Thyroid gland (tissue), 4 donors: ENCODE data around the gene CDH18. TPM values are rescaled to one million over a fixed set of nuclear protein-coding genes. Genes with fewer than 3 reads are reported as not detected.

Experiments
- DNase-seq, 2 donors: peaks; one replicate each; pipeline ENCODE4 v3.0.0-alpha.2; 2019
- H3K27ac ChIP-seq, 3 donors: fragments of 200-600 bp; sonication (generic); 1 replicate in 2 of 3; 2 replicates in 1 of 3; pipeline ENCODE4 v1.5.1; 2016 to 2019; ENCODE audit warnings: mild to moderate bottlenecking in 1 of 3, moderate library complexity in 1 of 3
- H3K27me3 ChIP-seq: fragments of 200-600 bp; sonication (generic); one replicate; pipeline ENCODE4 v1.5.1; 2019
- H3K36me3 ChIP-seq, 2 donors: fragments of 200-600 bp; sonication (generic); one replicate each; pipeline ENCODE4 v1.5.1; 2016 to 2019
- H3K4me1 ChIP-seq, 2 donors: fragments of 200-600 bp; sonication (generic); one replicate each; pipeline ENCODE4 v1.5.1; 2017 to 2019
- H3K4me3 ChIP-seq, 3 donors: fragments of 200-600 bp; sonication (generic); replicated peaks in 1 of 3; 1 replicate in 2 of 3; 2 replicates in 1 of 3; pipeline ENCODE4 v1.5.1; 2016; ENCODE audit warnings: mild to moderate bottlenecking in 1 of 3
- H3K9me3 ChIP-seq: fragments of 200-600 bp; sonication (generic); one replicate; pipeline ENCODE4 v1.5.1; 2017
- POLR2A ChIP-seq, 2 donors: fragments of 450-650 bp; IDR thresholded peaks; one replicate each; pipeline ENCODE4 v1.6.1; 2017; ENCODE audit warnings: antibody characterized with exemption in 2 of 2, mild to moderate bottlenecking in 2 of 2, moderate library complexity in 1 of 2
- WGBS, 2 donors: methylation state at CpG; one replicate each; pipeline ENCODE4 v1.1.5; 2017; 5-methylcytosine and 5-hydroxymethylcytosine counted together
- intact Hi-C: fragments of 100-400 bp; cut with DNase I; formaldehyde crosslinking; loops from one replicate; pipeline ENCODE4 v1.15.1; 2023
- total RNA-seq, 4 donors: library from RNA; depleted of rRNA; stranded (reverse); fragments of >200 nt; gene quantifications; one replicate each; pipeline ENCODE4 v1.2.3, GENCODE V29; 2016
- TF ChIP-seq, protein P1 (sequence below), 6 experiments: fragments of 200-600 bp in 3 of 6; fragments of 450-650 bp in 3 of 6; sonication (generic) in 3 of 6; IDR thresholded peaks; one replicate each; pipeline ENCODE4 v1.5.1; 2016 to 2019; ENCODE audit warnings: antibody characterized with exemption in 6 of 6, mild to moderate bottlenecking in 2 of 6, inconsistent platforms in 1 of 6, moderate library complexity in 1 of 6

CDH18 gene
- total RNA-seq, 4 donors from 2014 or later, result not detected

GRCh38 chr5:19928562-19929421 lies 59.2 kb downstream of the CDH18 start:
- no peak for TF ChIP-seq POLR2A (IDR thresholded peaks at IDR 0.05)
- TF ChIP-seq, protein P1, sequence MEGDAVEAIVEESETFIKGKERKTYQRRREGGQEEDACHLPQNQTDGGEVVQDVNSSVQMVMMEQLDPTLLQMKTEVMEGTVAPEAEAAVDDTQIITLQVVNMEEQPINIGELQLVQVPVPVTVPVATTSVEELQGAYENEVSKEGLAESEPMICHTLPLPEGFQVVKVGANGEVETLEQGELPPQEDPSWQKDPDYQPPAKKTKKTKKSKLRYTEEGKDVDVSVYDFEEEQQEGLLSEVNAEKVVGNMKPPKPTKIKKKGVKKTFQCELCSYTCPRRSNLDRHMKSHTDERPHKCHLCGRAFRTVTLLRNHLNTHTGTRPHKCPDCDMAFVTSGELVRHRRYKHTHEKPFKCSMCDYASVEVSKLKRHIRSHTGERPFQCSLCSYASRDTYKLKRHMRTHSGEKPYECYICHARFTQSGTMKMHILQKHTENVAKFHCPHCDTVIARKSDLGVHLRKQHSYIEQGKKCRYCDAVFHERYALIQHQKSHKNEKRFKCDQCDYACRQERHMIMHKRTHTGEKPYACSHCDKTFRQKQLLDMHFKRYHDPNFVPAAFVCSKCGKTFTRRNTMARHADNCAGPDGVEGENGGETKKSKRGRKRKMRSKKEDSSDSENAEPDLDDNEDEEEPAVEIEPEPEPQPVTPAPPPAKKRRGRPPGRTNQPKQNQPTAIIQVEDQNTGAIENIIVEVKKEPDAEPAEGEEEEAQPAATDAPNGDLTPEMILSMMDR (IDR thresholded peaks at IDR 0.05), result no peak
- Histone ChIP-seq H3K4me3 (no peak overlapping the region), H3K9me3 (no peaks in the 10 kb centered on the region), H3K4me1 (no peaks in the 10 kb centered on the region), H3K36me3 (no peaks in the 10 kb centered on the region), H3K27me3 (no peaks in the 10 kb centered on the region), H3K27ac (no peak overlapping the region)
- no peak for DNase-seq
- 83 to 87% methylated on average over 3 of the region's 3 CpGs for WGBS, 2 donors
- intact Hi-C loops, result no loop called here

DNA sequence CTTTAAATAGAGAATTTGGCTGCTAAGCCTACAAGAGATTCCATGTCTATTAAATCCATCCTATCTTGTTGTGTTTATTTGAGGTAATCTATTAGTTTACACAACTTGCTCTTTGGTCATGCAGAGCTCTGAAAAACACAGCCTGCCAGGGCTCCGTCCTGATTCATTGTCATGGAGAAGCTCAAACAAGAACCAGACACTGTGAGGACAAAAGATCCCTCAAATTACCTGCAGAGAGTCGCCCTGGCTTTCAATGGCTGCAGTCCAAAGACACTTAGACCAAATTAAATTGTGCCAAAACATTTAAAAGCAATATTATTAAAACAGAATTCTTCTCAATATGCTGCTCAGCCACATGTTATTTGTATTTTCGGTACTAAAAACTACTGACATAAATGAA lies 60.1 kb downstream of the CDH18 start:
- Histone ChIP-seq H3K27ac (no peak overlapping the region), H3K9me3 (no peaks in the 10 kb centered on the region), H3K36me3 (no peaks in the 10 kb centered on the region), H3K4me3 (no peak overlapping the region), H3K4me1 (no peaks in the 10 kb centered on the region), H3K27me3 (no peaks in the 10 kb centered on the region)
- no peak for DNase-seq
- TF ChIP-seq, protein P1 (IDR thresholded peaks at IDR 0.05), result no peak
- 50 to 53% methylated on average over 3 of the region's 3 CpGs for WGBS, 2 donors
- intact Hi-C loops, result no loop called here

DNA sequence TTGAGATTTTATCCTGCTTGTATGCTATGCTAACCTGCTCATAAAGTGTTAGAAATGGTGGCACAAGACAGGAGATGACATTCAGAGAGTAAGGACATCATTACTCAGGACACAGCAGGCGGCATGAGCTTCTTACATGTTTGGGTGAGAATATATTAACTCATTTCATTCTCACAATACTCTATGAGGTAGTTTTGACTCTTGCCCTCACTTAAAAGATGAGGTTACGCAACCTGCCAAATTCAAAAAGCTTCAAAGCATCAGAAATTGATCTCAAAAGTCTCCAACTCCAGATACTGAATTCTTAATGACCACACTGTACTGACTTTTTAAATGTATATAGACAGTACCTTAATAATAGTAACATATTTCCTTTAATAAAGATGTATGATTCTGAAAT lies 60.8 kb downstream of the CDH18 start:
- Histone ChIP-seq H3K36me3 (no peaks in the 10 kb centered on the region), H3K4me3 (no peak overlapping the region), H3K4me1 (no peaks in the 10 kb centered on the region), H3K27ac (no peak overlapping the region), H3K9me3 (no peaks in the 10 kb centered on the region), H3K27me3 (no peaks in the 10 kb centered on the region)
- DNase-seq, result no peak
- TF ChIP-seq, protein P1 (IDR thresholded peaks at IDR 0.05), result no peak
- TF ChIP-seq POLR2A (IDR thresholded peaks at IDR 0.05), result no peak
- 47% methylated on average over 2 of the region's 2 CpGs for WGBS, 2 donors
- intact Hi-C loops, result no loop called here

DNA sequence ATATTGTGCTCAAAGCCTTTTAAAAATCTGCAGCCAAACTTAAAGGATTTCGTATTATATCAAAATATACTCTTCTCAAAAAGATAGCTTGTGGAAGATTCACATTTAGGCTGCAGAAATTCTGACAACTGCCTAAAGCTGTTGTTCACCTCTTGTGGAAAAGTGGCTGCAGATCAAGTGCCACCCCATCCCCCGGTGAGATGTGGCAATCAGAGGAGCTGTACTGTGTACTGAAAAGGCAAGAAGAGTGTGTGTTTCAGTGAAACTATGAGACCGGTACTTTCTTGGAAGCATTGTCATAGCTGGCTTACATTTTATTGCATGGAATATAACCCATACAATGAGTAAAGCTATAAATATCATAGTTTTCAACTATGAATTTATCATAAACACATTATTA lies 64.3 kb downstream of the CDH18 start:
- no peak for TF ChIP-seq POLR2A (IDR thresholded peaks at IDR 0.05)
- TF ChIP-seq, protein P1 (IDR thresholded peaks at IDR 0.05), result no peak
- Histone ChIP-seq H3K27ac (no peak overlapping the region), H3K4me3 (no peak overlapping the region), H3K9me3 (no peaks in the 10 kb centered on the region), H3K36me3 (no peaks in the 10 kb centered on the region), H3K27me3 (no peaks in the 10 kb centered on the region), H3K4me1 (no peaks in the 10 kb centered on the region)
- DNase-seq, result no peak
- 34 to 63% methylated on average over 3 of the region's 3 CpGs for WGBS, 2 donors
- intact Hi-C loops, result no loop called here

DNA sequence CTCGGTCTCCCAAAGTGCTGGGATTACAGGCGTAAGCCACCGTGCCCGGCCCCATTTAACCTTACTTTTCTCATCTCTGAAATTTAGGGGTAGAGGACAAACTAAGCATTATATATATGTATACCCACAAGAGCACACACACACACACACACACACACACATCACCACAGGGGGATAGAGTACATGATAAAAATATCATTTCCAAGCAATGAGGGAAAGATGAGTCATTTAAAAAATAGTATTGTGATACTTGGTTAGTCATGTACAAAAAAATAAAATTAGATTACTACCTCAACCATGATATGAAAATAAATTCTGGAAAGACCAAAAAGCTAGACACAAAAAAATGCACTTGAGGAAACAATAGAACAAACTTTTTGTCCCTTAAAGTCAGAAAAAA lies 67.2 kb downstream of the CDH18 start:
- no peak for DNase-seq
- intact Hi-C loops, result no loop called here
- Histone ChIP-seq H3K36me3 (no peaks in the 10 kb centered on the region), H3K27me3 (no peaks in the 10 kb centered on the region), H3K9me3 (no peaks in the 10 kb centered on the region), H3K4me1 (no peaks in the 10 kb centered on the region), H3K4me3 (no peak overlapping the region), H3K27ac (no peak overlapping the region)
- no peak for TF ChIP-seq POLR2A (IDR thresholded peaks at IDR 0.05)
- TF ChIP-seq, protein P1 (IDR thresholded peaks at IDR 0.05), result no peak
- 99% methylated on average over 4 of the region's 4 CpGs for WGBS, 2 donors
